NCI-H526 treated with DMSO at 0.1 percent for 48 hours (cell line): ENCODE measurements around the gene PIAS4.
"Not testable (repeated sequence)": the region's sequence is repeated elsewhere in the genome, so short reads cannot be mapped to it uniquely, and the experiment has no call there.

Experiments
- DNase-seq: peaks from one replicate; lab custom pipeline; 2025; lab: John Stamatoyannopoulos, UW

The PIAS4 gene, protein sequence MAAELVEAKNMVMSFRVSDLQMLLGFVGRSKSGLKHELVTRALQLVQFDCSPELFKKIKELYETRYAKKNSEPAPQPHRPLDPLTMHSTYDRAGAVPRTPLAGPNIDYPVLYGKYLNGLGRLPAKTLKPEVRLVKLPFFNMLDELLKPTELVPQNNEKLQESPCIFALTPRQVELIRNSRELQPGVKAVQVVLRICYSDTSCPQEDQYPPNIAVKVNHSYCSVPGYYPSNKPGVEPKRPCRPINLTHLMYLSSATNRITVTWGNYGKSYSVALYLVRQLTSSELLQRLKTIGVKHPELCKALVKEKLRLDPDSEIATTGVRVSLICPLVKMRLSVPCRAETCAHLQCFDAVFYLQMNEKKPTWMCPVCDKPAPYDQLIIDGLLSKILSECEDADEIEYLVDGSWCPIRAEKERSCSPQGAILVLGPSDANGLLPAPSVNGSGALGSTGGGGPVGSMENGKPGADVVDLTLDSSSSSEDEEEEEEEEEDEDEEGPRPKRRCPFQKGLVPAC

GRCh38 chr19:4007021-4007835 lies at the start of gene PIAS4:
PIAS4 (plus strand) TSS chr19:4007736; CDS start chr19:4007761, 25 bp downstream.
- DNase-seq: peak; percentile 73

- DNase-seq: no peak
Measured at GRCh38 chr19:3958836-3959765, 48.4 kb upstream of the PIAS4 start.

DNA sequence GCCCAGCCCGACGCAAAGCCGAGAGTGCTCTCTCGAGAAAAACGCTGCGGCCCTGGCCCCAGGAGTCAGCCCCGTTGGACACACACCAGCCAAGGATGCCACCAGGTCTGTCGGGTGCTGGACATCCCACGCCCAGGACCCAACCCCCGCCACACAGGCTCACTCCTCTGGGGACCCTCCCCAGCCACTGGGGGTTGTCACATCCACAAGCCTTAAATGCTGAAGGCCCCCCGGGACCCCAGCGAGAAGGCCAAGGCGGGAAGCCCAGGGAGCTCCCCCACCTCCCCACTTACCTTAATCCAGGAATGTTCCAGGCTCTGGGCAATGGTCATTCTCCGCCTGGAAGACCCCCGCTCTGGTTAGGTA lies 47.8 kb upstream of the PIAS4 start:
- DNase-seq: no peak

DNA sequence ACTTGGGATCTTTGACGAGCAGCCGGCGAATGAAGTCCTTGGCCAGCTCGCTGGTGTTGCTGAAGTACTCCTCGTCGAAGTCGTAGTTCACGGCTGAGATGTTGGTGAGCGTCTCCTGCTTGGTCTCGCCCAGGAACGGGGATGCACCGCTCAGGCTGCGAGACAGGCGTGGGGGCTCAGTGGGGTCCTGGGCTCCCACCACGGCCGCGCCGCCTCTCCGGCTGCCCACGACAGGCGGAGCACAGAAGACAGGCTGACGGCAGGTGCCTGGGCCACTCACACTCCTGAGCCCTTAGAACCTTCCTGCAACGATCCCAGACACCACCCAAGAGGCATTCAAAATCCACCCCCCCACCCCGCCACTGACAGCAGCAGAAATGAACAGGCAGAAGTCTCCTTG lies 46.5 kb upstream of the PIAS4 start:
- no peak for DNase-seq

DNA sequence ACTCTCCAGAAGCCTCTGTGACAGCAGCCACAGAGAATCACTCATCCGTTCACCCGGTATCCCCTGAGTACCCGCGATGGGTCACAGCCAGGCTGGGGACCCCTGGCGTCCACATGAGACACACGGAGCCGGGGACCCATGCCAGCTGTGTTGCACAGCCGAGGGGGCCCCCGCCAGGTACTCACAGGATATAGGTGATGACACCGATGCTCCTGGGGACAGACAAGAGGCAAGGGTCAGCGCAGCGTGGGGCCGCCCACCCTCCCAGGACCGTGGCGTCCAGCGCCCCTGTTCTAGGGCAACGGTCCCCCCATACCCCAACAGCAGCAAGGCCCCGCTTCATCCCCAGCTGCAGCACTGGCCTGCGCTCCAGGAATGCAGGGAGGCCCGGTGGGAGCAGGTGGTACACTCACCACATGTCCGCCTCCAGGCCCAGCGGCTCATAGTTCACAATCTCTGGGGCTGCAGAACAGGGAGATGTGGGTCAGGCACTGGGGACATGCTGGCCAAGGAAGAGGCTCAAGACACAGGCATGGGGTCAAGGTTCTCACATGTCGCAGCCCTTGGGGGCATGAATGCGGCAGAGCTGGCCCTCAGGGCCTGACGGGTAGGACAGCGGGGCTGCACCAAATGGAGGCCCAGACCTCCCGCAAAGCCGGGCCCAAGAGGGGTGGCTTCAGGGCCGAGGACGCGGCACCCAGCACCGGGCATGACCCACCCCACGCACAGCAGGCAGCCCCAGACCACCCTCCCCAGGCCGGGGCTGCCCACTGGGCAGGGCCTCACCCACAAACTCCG lies 43.9 kb upstream of the PIAS4 start:
- DNase-seq: no peak

DNA sequence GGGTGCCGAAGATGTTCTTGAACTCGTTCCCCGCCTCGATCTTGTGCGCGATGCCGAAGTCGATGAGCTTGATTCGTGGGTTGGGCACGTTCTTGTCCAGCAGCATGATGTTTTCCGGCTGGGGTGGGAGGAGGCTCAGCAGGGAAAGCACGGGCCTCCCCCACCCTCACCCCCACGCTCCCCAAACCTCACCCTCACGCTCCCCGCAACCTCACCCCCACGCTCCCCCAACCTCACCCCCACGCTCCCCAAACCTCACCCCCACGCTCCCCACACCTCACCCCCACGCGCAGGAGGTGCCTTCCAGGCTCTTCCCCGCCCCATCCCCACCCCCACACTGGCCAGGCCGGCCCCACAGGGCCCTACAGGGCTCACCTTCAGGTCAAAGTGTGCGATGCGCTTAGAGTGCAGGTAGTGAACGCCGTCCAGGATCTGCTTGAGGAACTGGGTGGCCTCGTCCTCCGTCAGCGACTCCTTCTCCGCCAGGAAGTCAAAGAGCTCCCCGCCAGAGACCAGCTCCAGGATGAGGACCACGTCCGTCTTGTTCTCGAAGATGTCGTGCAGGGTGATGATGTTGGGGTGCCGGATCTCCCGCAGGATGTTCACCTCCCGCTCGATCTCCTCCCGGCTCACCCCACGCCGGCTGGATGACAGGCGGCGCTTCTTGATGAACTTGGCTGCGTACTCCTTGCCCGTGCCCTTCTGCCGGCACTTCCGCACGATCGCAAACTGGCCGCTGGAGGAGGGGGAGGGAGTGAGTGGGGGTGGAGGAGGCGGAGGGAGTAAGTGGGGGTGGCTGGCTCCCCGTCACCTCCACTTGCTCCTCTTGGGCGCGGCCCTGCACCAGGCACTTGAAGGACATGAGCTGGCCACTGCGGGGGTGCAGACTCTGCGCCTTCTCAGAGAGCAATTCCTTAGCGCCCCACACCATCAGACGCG lies 43.0 kb upstream of the PIAS4 start:
- no peak for DNase-seq

DNA sequence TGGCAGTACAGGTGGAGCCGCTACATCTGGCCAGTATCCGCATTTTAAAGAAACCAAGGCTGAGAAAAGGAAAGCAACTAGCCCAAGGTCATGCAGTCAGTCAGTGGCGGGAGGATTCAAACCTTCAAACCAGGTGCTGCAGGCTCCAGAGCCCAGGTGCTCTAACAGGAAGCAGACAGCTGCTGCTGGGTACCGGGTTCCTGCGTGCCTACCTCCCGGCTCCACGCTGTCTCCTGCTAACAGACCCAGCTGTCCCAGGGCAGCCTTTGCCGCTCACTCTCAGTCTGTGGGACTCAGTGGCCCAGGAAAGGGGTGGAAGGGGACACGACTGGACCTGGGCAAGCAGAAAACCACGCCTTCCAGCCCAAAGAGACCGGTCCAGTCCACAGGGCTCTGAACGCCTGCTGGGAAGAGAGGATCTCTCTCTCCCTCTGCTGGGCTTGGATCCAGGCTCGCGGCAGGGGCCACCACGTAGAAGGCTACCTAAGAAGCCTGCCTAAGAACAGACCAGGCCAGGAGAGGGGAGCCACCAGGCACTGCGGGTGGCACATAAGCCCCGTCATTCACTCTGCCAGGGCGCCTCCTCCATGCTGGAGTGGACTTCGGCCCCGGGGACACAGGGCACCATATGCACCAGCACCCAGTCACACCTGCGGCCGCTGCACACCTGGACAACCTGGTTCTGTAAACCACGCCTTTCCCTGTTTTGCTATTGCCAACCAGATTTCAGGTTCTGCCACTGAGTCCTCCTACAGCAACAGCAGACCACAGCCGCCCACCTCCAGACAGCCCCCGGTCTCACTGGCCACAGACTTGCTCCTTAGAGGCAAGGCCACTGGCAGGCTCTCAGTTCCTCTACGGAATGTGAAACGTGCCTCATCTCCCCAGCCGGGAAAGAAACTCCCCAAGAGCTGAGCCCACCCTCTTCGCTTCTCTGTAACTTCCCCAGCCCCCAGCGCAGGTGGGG lies 41.2 kb upstream of the PIAS4 start:
- no peak for DNase-seq

GRCh38 chr19:3967983-3968382 lies 39.6 kb upstream of the PIAS4 start:
- not testable (repeated sequence) for DNase-seq

DNA sequence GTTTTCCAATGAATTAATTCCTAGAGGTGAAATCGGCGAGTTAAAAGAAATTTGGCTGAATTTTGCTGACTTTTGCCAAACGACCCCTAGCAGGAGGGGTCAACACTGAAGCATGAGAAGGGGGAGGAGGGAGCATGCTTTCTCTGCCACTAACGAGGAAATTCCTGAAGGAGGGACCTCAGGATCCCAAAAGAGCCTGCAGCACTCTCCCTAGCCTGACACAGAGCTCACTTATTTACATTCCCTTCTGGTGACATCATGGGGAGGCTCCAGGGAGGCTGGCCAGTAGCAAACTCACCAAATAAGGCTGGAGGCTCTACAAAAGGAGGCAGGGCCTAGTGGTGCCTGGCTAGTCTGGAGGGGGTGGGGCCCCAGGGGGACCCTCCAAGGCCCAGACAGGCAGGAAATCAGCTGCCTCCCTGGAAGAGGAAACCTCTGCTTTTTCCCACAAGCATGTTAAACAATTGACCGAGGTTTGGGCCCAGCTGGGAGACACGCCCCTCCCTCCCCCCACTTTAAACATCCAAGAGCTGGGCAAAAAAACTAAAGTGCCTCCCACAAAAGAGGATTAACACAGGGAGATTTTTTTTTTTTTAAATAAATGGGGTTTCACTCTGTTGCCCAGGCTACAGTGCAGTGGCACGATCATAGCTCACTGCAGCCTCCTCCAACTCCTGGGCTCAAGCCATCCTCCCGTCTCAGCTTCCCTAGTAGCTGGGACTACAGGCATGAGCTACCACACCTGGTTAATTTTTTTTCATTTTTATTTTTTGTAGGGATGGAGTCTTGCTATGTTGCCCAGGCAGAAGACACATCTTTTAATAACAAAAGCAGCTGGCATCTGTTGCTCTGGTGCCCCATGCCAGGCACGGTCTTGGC lies 38.7 kb upstream of the PIAS4 start:
- no peak for DNase-seq

DNA sequence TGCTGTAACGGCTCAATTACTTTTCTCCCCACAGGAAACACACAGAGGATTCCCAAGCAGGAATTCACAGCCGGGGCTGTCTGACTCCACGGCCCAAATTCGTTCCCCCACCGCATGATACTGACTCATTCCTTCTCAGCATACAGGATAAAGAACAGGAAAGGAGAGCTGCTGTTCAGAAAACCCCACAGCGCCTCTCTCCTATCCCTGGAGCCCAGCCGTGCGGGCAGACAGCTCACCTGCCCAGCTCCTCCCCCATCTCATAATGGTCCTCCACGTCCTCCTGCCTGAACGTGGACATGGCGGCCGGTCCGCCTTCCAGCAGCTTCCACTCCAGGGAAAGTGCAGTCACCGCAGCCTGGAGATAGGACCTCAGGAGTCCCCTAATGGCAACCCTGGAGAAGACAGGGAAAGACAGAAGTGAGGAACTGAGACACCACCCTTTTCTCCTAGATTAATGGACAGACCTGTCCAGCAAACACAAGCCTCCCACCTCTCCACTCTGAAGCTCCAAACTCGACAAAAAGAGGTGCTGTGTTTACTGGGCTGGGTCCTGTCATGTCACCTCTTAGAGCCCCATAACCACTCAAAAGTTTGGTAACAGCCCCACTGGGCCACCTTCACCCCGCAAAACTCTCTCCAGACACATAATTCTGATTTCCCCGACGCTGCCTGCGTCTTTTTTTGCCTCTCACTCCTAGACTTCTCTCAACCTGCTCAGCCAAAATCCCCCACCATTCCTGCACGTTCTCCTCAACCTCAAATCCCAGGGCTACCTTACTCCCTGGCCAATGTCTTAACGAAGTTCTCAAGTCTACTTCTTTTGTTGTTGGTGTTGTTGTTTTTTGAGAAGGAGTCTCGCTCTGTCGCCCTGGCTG lies 37.9 kb upstream of the PIAS4 start:
- DNase-seq: no peak

GRCh38 chr19:3970313-3970807 lies 37.2 kb upstream of the PIAS4 start:
- no peak for DNase-seq

DNA sequence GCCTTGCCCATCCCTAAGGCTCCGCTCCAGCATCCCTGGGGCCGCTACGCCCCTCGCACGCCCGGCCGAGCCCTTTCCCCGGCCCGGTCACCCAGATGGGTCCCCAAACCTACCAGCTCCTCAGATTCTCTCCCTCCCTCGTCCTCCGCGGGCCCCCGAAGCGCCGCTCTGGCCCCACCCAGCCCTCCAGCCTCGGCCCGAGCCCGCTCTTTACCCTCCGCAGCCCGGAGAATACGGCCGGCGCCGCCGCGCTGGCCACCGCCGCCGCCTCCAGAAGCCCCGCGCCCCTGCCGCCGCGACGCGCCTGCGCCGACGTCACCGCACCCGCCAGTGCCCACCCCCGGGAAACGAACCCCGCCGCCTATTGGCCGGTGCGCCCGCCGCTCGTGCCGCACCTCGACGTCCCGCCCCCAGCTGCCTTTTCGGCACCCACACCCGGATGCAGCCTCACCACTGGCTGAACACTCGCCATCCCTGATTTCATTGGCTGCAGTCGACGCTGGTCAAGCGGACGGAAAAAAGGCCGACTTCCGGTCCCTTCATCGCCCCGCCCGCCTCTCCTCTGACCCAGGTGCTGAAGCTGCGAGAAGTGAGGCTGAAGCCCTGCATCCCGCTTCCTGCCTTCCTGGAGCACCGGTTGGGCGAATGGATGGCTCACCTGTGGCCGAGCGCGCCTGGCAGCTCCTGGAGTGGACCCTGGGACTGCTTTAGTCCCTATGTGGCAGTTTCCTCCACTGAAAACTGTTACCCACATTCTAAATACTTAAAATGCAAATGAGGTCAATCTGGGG lies 36.5 kb upstream of the PIAS4 start, which contains the start of gene DAPK3:
Gene DAPK3, minus strand, starts transcription at position 292 of the 791 bp plus-strand sequence. CDS start 1,364 bp downstream, outside the sequence.
- DNase-seq: peak; percentile 89

DNA sequence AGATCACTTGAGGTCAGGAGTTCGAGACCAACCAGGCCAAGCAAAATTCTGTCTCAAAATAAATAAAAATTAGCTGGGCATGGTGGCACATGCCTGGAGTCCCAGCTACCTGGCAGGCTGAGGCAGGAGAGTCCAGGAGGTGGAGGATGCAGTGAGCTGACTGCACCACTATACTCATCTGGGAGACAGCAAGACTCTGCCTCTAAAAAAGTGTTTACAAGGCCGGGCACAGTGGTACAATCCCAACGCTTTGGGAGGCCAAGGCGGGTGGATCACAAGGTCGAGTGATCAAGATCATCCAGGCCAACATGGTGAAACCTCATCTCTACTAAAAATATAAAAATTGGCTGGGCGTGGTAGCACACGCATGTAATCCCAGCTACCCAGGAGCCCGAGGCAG lies 32.4 kb upstream of the PIAS4 start:
- no peak for DNase-seq

GRCh38 chr19:3975637-3976087 lies 31.9 kb upstream of the PIAS4 start:
- no peak for DNase-seq

DNA sequence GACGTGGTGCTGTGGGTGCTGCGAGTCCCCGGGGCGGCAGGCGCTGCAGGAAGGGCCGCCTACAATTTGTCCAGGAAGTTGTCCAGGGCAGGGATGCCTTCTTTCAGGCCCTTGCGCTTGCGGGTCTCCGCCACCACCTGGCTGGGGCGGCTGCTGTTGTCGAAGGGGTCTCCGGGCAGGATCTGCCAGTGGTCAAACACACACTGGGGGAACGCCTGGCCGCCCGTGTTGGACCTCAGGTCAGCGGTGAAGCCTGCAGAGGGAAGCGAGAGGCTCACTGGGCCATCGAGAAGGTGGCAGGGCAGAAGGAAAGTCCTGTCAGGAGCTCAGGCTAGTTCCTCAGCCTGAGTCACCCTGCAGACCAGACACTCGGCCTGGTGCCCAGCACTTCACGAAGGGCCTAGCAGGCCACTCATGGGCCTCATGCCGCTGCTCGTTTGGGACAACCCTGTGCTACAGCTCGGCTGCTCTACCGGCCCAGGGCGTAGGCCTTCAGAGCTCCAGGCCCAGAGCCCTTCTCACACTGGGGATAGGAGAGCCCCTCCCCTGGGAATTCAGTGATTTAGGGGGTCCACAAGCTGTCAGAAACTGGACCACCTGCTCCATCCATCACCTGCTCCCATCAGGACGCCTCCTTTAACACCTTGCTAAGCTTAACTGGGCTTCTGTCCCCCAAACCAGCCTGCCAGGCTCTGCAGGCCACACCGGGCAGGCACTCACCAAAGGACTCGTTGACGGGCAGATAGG lies 30.9 kb upstream of the PIAS4 start:
- DNase-seq: no peak
